Effector CD8-positive, alpha-beta T cell (primary cell): ENCODE data around the gene PTPRN.
"Not testable (repeated sequence)": the region's sequence is repeated elsewhere in the genome, so short reads cannot be mapped to it uniquely, and the experiment has no call there.

ENCODE experiments used
- DNase-seq: peaks from one replicate; lab custom pipeline; 2025; lab: John Stamatoyannopoulos, UW

PTPRN gene

DNA sequence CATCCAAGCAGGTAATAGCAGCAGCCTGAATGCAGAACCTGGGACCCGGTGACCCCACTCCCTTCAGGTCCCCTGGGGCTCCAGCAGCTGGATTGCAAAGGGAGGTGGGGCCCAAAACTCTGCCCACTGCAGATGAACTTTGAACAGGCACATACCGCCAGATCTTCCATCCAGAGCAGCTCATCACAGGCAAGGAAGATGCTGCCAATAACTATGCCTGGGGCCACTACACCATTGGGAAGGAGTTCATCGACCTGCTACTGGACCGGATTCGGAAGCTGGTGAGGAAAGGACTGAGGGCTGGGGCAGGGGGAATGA is 39.2 kb downstream of the PTPRN start:
- DNase-seq, result no peak

DNA sequence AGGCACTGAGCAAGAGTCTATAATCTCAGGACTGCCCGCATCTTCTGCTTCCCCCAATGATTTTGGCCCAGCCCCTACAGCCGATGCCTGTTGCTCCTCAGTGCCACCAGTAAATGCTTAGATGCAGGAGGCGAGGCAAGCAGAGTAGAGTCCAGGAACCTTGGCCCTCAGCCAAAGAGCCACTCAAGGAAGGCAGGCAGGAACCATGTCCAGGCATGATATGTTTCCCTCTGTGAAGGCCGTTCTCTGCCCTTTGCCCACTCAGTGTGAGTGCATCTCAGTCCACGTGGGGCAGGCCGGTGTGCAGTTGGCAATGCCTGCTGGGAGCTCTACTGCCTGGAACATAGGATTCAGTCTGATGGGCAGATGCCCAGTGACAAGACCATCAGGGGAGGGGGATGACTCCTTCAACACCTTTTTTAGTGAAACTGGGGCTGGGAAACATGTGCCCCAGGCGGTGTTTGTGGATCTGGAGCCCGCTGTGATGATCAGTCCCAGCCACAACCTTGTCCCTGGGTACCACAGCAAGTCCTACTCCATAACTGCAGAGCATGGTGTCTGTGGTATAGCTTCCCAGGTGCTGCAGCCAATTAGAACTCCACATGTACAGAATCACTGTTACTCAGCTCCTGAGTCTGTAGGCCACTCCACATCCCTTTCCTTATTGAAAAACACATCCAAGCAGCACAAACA is 39.7 kb downstream of the PTPRN start:
- no peak for DNase-seq

DNA sequence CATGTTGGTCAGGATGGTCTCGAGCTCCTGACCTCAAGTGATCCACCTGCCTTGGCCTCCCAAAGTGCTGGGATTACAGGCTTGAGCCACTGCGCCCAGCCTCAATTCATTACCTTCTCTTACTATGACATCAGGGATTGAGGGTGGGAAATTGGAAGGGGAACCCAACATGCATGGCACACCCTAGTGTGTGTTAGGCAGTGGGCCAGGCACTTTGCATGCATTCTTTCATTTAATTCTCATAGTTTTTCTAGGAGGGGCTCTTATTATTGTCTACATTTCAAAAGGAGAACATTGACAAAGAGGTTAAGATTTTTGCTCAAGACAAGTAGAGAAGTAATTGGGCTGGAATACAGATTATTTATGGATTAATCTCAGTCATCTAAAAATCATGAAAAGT is 40.9 kb downstream of the PTPRN start:
- no peak for DNase-seq

GRCh38 chr2:219266886-219267285 is 42.3 kb downstream of the PTPRN start:
- DNase-seq, result no peak

- no peak for DNase-seq
These were observed 43.0 kb downstream of the PTPRN start for GRCh38 chr2:219266232-219266631.

DNA sequence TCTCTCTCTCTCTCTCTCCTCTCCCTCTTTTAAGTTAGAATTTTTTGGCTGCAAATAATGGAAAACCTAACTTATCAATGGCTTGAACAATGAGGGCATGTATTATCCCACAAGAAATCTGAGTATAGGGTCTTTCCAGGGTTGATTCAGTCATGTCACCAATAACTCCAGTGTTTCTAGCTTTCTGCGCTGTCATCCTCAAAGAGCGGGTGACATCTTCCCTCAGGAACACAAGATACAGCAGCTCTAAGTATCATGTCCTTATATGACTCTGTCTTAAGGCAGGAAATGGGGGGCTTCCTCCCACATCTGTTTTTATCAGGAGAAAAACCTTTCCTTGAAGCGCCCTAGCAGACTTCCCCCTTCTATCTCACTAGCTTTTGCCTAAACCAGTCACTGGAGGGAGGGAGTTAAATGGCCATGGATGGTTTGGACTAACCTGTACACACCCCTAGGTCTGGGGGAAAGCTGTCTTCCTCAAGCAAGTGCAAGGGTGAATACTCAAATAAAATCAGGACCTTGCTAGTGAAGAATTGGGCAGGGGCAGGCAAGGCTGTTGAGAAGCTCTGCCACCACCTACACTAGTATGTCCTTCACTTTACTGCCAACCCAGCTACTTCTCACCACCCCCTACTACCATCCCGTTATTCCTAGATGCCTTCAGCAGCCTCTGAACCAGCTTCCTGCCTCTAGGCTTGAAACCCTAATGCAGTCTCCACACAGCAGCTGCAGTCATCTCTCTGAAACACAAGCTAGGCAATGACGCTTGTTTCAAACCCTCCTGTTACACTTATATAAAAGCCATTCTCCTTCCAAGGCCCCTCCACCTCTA is 48.0 kb downstream of the PTPRN start:
- DNase-seq, result no peak

DNA sequence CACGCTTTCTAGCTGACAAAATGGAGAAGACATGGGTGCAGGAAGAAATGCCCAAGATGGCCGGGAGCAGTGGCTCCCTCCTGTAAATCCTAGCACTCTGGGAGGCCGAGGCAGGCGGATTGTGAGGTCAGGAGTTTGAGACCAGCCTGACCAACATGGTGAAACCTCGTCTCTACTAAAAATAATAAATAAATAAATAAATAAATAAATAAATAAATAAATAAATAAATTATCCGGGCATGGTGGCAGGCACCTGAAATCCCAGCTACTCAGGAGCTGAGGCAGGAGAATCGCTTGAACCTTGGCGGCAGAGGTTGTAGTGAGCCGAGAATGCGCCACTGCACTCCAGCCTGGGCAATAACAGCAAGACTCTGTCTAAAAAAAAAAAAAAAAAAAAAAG is 50.3 kb downstream of the PTPRN start:
- DNase-seq, result not testable (repeated sequence)

GRCh38 chr2:219254590-219255201 is 54.5 kb downstream of the PTPRN start:
- no peak for DNase-seq

GRCh38 chr2:219253753-219254589 is 55.2 kb downstream of the PTPRN start, which contains the start of gene TUBA4A:
TSS of gene TUBA4A (minus strand) at chr2:219253918. CDS start at chr2:219253858, 60 bp downstream.
- peak; percentile 93 for DNase-seq

DNA sequence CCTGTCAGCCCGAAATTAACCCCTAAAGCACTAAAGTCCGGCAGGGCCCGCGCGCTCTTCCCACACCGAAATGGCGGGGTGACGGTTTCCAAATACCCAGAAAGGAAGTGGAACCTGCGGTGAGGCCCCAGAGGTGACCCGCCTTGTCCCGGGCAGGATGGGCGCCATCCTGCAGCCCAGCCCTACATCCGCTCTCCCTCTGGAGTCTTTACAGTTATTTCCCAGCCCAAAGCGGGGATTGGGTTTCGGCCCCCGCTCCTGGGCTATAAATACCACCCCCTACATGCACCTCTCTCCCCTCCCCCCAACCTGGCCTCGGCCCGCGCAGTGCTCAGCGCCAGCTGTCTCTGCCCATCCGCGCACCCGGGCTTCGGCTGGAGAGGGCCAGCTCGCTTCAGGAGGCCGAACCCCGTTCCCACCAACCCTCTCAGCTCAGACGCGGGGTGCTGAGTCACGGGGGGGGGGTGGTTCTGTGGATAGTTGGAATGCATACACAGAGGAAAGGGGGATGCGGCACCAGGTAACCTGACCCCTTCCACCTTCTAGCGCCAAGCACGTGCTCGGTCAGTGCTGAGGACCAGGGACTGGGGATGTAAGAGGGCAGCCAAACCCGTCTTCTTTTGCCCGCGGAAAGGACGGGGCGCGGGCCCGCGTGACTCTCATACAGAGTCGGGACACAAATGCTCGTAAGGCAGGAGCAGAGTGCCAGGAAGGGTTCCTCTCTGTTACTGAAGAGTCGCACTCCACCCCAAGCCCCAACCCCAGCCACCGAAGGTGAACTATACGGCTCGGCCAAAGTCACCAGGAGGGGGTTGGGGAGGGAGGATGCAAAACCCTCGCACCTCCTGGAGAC is 56.1 kb downstream of the PTPRN start, which contains the start of gene TUBA4B:
Gene TUBA4B (plus strand): TSS at position 344 of the 853 bp plus-strand sequence. CDS start 165 bp downstream, at position 509.
- DNase-seq, result peak; percentile 34

- peak; percentile 34 for DNase-seq
These were observed 56.7 kb downstream of the PTPRN start for GRCh38 chr2:219252570-219252899.

DNA sequence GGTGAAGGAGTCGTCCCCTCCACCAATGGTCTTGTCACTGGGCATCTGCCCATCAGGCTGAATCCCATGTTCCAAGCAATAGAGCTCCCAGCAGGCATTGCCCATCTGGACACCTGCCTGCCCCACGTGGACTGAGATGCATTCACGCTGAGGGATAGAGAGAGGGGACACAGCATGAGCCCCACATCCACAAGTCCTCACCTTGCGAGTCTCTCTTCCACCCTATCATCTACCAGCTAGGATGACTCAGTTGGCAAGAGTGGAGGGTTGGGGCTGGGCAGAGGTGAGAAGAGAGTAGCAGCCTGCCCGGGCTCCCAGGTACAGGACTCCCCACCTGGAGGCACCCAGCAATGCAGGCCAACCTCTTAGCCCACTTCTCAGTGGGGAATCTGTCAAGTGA is 57.1 kb downstream of the PTPRN start:
- no peak for DNase-seq

DNA sequence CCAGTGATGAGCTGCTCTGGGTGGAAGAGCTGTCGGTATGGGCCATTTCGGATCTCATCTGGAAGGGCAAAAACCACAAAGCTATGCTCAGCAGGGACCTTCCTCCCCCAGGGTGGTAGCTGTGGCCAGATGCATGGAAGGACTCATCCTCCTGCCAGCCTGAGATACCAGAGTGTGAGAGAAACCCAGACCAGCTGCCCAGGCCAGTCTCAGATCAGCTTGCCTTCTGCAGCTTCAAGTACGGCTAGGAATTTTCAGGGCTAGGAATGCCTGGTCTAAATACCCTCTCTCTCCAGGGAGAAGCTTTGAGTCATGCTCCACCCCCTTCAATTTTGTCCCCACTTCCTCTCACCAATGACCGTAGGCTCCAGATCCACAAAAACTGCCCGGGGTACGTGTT is 57.5 kb downstream of the PTPRN start:
- no peak for DNase-seq

- no peak for DNase-seq
These were observed 59.0 kb downstream of the PTPRN start for GRCh38 chr2:219250049-219250781.

DNA sequence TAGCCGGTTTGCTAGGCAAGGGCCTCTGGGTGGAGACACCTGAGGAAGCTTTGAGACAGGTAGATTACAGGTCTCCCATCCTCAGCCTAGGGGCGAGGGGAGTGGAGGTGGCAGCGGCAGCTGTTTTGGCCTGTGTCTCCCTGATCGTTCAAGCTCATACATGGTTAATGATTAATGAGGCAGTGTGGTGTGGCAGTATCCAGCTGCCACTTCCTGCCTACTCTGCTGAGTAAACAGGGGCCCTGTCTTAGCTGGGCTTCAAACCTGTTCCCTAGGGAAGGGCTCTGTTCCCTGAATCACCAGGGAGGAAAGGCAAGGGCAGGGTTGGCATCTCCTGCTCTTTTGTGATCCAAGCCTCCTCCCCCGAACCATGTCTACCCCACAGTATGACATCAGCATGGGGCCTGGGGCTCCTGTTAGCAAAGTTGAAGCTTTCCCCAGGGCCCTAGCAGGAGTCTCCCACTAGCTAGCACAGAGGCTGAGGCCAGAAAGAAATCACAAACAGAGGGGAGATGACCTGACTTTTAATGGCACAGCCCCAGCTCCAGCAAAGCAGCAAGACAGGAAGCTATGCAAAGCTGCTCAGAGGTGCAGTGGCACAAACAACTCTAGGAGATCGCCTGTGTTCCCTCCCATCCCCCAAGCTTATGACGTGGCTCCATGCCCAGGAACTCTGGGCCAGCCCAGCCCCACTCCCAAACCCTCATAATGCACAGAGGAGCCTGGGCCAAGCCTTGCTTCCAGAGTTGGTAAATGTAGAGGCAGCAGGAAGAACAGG is 59.8 kb downstream of the PTPRN start:
- DNase-seq, result no peak

DNA sequence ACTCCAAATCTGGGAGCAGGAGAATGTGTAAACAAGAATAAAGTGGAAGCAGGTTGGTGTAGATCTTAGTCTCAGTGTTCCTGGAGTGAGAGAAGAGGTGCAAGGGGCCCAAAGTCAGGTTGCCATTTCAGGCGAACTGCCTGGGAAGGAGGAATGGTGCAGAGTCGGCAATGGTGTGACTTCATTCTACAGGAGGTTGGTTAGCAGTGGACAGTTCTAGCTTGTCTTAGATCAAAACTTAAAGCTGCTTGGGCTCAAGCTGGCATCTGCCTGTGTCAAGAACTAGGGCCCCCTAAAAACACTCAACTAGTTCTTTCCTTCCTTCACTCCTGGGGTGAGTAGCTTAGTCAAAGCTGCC is 60.4 kb downstream of the PTPRN start:
- DNase-seq, result no peak

DNA sequence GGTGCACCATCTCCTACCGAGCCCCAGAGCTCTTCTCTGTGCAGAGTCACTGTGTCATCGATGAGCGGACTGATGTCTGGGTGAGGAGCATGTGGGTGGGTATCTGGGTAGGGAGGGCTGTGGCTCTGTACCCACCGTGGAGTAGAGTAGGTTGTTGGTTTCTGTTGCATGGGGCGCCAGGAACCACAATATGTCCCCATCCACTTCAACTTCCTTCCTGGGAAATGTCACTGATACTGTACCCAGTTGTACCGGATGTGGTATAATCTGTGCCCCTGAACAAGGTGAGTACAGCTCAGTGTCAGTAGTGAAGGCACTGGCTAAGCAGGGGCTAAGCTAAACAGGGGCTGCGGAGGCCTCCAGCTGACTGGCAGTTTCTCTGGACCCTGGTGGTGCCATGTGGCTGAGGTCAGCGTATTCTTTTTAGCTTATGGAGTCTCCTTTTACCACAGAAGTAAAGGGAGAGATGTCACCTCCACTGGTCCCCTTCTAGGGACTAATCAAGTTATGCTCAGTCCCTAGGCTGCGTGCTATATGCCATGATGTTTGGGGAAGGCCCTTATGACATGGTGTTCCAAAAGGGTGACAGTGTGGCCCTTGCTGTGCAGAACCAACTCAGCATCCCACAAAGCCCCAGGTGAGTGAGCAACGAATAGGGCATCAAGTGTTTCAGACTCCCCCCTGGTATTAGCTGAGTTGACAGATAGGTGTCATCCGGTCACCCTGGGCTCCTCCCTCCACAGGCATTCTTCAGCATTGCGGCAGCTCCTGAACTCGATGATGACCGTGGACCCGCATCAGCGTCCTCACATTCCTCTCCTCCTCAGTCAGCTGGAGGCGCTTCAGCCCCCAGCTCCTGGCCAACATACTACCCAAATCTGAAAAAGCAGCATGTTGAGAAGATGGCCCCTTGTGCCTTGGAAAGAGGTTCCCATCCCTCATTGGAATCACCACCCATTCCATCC is 61.2 kb downstream of the PTPRN start:
- DNase-seq, result peak; percentile 30

DNA sequence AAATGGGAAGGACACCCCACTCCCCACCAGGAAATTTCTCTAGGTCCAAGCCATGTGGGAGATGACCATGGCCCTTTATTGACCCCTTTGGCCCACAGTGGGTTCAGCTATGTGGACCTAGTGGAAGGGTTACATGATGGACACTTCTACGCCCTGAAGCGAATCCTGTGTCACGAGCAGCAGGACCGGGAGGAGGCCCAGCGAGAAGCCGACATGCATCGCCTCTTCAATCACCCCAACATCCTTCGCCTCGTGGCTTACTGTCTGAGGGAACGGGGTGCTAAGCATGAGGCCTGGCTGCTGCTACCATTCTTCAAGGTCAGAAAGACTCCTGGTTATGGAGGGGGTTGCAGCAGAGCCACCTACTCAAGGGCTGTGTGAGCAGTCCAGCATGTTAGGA is 62.6 kb downstream of the PTPRN start:
- no peak for DNase-seq

GRCh38 chr2:219245899-219246230 is 63.3 kb downstream of the PTPRN start:
- DNase-seq, result no peak
